ENCODE measurements around the gene ATP5ME.

Gene ATP5ME

DNA sequence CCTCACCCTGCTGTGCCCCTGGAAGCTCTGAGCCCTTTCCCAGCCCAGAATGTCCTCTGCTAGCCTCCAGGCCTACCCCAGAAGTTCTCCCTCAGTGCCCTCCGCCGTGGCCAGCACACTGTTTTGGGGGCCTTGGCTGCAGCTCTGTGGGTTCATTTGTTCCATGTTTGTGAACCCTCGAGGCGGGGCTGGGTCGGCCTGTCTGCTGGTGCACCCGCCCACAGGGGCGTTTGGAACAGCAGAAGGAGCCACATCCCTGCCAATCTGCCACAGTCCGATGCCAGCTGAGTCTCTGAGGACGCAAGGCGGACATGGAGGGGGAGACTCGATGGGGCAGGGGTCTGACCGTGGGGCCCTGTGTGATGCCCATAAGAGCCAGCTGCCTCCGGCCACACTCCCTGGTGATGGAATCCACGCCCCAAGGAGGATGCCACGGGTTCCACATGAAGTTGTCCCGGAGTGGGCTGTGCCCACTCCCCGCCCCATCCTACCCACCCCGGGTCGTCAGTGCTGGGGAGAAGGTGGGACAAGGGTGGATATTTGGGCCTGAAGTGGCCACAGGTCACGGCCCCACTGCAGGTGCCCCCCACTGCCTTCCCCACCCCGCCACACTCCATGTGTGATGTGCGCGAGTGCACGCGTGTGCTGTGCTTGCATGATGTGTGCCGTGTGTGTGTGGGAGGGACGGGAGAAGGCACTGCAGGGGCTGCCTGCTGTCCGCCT, 7.1 kb downstream of the ATP5ME start:
- no peak for DNase-seq (ENCODE audit: low read depth)

GRCh38 chr4:666436-666810, 7.7 kb downstream of the ATP5ME start:
- no peak for DNase-seq (ENCODE audit: low read depth)

DNA sequence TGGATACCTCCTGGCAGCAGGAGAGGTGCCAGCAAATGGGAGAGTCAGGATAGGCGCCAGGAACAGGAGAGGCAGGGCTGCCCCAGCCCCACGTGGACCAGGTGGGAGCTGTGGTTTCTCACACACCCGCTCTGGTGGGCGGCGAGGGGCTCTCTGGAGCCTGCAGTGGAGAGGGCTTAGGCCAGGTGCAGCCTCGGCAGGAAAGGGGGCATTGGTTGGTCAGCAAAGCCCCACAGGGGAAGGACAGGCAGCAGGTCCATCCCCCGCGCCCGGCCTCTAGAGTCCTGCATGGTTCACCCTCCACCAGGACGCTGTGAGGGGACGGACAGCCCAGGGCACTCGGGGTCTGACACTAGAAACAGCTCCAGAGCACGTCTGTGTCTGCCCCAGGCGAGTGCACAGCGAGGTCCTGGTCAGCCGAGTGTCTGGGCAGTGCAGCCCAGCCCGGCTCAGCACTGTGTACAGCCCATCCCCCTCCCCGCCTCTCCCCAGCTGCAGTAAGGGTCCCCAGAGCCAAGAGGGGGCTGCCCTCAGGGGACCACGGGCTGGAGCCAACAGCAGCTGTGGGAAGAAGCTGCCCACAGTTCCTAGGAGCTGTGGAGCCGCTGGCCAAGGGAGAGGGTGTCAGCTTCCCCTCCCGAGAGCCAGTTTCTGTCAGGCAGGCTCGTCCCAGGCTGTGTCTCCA, 8.2 kb downstream of the ATP5ME start:
- no peak for DNase-seq (ENCODE audit: low read depth)

DNA sequence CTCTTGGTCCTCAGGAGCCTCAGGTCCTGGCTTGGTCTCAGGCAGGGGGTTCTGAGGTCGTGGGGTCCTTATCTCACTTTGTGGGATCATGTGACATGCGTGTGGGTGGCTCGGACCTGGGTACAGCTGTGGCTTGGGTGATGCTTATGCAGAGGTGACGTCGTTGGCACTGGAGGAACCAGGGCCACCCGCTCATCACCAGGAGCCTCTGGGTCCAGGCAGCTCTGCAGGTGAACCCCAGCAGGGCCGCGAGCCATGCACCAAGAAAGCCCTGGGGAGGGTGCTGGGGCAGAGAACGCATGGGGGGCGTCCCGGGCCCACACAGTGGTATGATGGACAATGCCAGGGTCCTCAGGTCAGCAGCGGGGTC, 8.7 kb downstream of the ATP5ME start:
- no peak for DNase-seq (ENCODE audit: low read depth)

DNA sequence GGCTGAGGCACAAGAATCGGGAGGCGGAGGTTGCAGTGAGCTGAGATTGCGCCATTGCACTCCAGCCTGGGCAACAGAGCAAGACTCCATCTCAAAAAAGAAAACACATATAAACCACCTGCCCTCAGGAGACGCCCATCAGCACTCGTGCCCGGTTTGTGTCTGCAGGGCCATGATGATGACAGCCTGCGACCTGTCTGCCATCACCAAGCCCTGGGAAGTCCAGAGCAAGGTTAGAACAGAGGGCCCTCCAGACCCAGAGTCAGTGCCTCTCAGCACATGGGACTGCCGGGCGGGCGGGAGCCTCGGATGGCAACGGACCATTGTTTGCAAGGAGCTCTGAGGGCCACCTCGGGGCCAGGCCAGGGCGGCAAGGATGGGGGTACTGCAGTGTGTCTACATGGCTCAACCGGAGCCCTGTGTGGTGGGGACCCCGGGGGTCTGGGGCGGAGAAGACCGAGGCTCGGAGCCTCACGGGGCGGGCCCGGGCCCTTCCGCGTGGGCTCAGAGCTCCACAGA, 9.3 kb downstream of the ATP5ME start:
- no peak for DNase-seq (ENCODE audit: low read depth)

GRCh38 chr4:663438-664428, 10.3 kb downstream of the ATP5ME start:
- peak; percentile 35 for DNase-seq (ENCODE audit: low read depth)

DNA sequence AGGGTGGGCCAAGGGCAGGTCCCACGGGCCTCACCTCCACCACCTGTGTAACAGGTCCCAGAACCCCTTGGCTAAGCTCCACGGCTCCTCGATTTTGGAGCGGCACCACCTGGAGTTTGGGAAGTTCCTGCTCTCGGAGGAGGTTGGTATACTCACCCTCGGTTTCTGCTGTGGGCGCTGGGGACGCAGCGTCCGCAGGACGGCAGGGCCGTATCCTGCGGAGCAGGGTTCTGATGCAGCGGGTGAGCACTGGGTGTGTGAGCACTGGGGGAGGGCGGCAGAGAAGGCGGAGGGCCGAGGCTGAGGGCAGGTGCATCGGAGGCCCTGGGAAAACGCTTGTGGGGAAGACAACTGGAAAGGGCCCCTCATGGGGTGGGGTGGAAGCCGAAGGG, 11.0 kb downstream of the ATP5ME start:
- DNase-seq (ENCODE audit: low read depth): no peak

DNA sequence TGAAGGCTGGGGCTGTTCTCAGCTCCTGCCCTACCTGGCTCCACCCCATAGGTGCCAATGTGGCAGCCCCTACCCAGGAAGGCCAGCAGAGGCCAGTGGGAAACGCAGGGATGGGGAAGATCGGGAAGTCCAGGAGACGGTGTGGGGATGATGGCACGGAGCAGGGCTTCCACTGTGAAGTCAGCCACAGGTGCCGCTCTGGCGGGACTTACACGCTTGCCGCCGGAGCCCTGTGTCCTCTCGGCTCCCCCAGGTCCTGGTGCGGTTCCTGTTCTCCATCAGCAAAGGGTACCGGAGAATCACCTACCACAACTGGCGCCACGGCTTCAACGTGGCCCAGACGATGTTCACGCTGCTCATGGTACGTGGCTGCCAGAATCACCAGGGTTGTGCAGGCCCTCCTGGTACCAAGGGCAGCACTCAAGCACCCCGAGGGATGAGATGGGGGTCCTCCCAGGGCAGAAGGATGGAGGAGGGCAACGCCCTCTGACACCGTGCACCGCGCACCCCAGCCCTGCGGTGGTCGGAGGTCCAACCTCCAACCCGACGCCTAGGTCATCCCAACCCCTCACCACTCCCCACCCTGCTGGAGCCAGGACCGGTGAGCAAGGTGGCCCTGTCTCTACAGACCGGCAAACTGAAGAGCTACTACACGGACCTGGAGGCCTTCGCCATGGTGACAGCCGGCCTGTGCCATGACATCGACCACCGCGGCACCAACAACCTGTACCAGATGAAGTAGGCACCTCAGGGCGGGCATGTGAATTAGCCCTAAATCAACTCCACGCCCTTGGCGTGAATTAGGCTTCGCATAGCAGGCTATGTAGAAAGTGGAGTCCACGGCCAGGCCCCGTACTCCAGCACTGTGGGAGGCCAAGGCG, 12.0 kb downstream of the ATP5ME start:
- DNase-seq (ENCODE audit: low read depth): no peak

GRCh38 chr4:661231-661630, 12.8 kb downstream of the ATP5ME start:
- DNase-seq (ENCODE audit: low read depth): no peak

GRCh38 chr4:660401-660800, 13.7 kb downstream of the ATP5ME start:
- no peak for DNase-seq (ENCODE audit: low read depth)

DNA sequence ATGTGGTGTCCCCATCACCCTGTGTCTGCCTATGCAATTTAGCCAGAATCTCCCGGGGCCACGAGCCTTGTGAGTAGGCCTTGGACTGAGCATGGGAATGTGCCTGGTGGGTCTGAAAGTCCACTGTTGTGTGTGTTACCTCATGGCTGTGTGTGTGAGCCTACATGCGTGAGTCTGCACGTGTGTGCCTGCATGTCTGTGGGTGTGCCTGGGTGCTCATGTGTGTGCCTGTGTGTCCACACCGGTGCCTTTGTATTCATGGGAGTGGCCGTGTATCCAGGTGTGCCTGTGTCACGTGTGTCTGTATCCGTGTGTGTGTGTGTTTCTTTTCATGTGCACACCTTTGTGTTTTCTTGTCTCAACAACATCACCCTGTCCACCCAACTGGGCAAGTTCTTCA, 14.2 kb downstream of the ATP5ME start:
- no peak for DNase-seq (ENCODE audit: low read depth)

DNA sequence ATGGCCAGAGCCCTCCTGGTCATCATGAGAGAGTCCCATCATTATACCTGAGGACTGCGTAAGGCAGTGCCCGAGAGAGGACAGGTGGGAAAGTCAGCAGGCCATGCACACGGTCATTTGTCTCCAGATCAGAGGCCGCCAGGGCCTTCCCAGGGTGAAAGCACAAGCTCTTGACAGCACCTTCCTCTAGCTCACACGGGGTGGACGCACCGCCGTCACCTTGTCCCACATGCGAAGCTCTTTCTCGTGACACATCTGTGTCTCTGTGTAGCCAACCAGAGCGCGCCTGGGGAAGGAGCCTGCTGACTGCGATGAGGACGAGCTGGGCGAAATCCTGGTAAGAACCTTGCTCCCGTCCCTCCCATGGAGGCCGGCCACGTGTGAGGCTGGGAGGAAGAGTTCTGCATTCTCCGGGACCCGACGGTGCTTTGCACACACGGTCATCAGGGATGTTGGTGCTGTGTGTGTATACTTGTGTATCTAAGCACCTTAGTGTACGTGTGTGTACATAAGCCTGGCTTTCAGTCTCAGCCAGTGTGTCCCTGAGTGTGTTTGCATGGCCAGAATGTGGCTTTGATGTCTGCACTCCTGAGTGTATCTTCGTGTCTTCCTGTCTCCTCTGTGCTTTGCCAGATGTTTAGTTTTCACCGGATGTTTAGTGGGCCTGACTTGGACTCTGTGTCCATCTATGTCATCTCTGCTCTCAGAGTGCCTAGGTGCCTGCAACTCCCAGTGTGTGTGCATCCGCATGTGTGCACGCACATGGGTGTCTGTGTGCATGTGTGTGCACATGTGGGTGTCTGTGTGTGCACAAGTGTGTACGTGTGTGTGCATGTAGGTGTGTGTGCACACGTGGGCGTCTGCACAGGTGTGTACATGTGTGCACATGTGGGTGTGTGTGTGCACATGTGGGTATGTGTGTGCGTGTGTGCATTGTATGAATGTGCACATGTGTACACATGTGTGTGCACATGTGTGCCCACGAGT, 15.1 kb downstream of the ATP5ME start:
- DNase-seq (ENCODE audit: low read depth): no peak

DNA sequence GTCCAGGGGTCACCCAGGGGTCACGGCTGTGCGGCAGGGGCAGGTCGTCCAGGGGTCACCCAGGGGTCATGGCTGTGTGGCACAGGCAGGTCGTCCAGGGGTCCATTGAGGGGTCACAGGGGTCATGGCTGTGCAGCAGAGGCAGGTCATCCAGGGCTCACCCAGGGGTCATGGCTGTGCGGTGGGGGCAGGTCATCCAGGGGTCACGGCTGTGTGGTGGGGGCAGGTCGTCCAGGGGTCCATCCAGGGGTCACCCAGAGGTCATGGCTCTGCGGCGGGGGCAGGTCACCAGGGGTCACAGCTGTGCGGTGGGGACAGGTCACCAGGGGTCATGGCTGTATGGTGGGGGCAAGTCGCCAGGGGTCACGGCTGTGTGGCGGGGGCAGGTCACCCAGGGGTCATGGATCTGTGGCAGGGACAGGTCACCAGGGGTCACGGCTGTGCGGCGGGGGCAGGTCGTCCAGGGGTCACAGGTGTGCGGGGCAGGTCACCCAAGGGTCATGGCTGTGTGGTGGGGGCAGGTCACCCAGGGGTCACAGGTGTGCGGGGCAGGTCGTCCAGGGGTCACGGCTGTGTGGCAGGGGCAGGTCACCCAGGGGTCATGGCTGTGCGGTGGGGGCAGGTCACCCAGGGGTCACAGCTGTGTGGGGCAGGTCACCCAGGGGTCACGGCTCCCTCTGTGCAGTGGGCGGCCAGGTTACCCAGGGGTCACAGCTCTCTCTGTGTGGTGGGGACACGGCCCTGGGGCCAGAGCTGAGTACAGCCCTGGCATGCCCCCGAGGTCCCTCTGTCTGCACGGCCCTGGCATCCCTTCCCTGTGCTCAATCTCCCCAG, 16.0 kb downstream of the ATP5ME start:
- DNase-seq (ENCODE audit: low read depth): no peak

DNA sequence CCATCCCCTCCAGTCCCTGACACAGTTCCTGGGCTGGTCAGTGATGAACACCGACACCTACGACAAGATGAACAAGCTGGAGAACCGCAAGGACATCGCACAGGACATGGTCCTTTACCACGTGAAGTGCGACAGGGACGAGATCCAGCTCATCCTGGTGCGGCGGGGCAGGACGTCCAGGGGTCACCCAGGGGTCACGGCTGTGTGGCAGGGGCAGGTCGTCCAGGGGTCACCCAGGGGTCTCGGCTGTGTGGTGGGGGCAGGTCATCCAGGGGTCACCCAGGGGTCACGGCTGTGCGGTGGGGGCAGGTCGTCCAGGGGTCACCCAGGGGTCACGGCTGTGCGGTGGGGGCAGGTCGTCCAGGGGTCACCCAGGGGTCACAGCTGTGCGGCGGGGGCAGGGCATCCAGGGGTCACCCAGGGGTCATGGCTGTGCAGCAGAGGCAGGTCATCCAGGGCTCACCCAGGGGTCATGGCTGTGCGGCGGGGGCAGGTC, 16.7 kb downstream of the ATP5ME start:
- no peak for DNase-seq (ENCODE audit: low read depth)

GRCh38 chr4:656436-657337, 17.4 kb downstream of the ATP5ME start:
- DNase-seq (ENCODE audit: low read depth): no peak

GRCh38 chr4:655464-656151, 18.5 kb downstream of the ATP5ME start:
- no peak for DNase-seq (ENCODE audit: low read depth)

- DNase-seq (ENCODE audit: low read depth): no peak
Measured at GRCh38 chr4:654871-655463, 19.1 kb downstream of the ATP5ME start.
